GM23248 (cell line): ENCODE results near the gene WAPL. TPM values are rescaled to one million over a fixed set of nuclear protein-coding genes. Genes with fewer than 3 reads are reported as not detected.

ENCODE experiments used
- DNase-seq: peaks from one replicate; pipeline ENCODE4 v3.0.0-alpha.2; 2015
- H2AFZ ChIP-seq: fragments of 200-600 bp; sonication (generic); 2 replicates; pipeline ENCODE4 v1.6.1; 2016; ENCODE audit warnings: antibody characterized with exemption
- H3F3A ChIP-seq: fragments of 200-600 bp; sonication (generic); 2 replicates; pipeline ENCODE4 v1.6.1; 2016; ENCODE audit warnings: mild to moderate bottlenecking, antibody characterized with exemption, mixed run types; ENCODE audit not compliant: insufficient read depth
- H3K27ac ChIP-seq: fragments of 200-600 bp; sonication (generic); 2 replicates; pipeline ENCODE4 v1.5.1; 2016; ENCODE audit warnings: mild to moderate bottlenecking
- H3K27me3 ChIP-seq: fragments of 200-600 bp; sonication (generic); replicated peaks from 2 replicates; pipeline ENCODE4 v1.6.1; 2016; ENCODE audit warnings: mild to moderate bottlenecking; ENCODE audit not compliant: insufficient read depth
- H3K36me3 ChIP-seq: fragments of 200-600 bp; sonication (generic); 2 replicates; pipeline ENCODE4 v1.6.1; 2016; ENCODE audit warnings: low read depth, mild to moderate bottlenecking
- H3K4me1 ChIP-seq: fragments of 200-600 bp; sonication (generic); 2 replicates; pipeline ENCODE4 v1.6.1; 2016; ENCODE audit warnings: mild to moderate bottlenecking; ENCODE audit not compliant: insufficient read depth
- H3K4me2 ChIP-seq: fragments of 200-600 bp; sonication (generic); one replicate; pipeline ENCODE4 v1.6.1; 2016; ENCODE audit warnings: mild to moderate bottlenecking; ENCODE audit not compliant: unreplicated experiment
- H3K4me3 ChIP-seq: fragments of 200-600 bp; sonication (generic); 2 replicates; pipeline ENCODE4 v1.5.1; 2016; ENCODE audit warnings: mild to moderate bottlenecking
- H3K79me2 ChIP-seq: fragments of 200-600 bp; sonication (generic); 2 replicates; pipeline ENCODE4 v1.6.1; 2016; ENCODE audit warnings: mild to moderate bottlenecking; ENCODE audit not compliant: insufficient read depth
- H3K9ac ChIP-seq: fragments of 200-600 bp; sonication (generic); 2 replicates; pipeline ENCODE4 v1.6.1; 2016; ENCODE audit warnings: mild to moderate bottlenecking
- H3K9me2 ChIP-seq: fragments of 200-600 bp; sonication (generic); 2 replicates; pipeline ENCODE4 v1.6.1; 2016; ENCODE audit warnings: mixed run types, mild to moderate bottlenecking, moderate library complexity; ENCODE audit not compliant: insufficient read depth
- H3K9me3 ChIP-seq: fragments of 200-600 bp; sonication (generic); one replicate; pipeline ENCODE4 v1.6.1; 2017; ENCODE audit warnings: low read depth
- H4K20me1 ChIP-seq: fragments of 200-600 bp; sonication (generic); 2 replicates; pipeline ENCODE4 v1.6.0; 2016; ENCODE audit not compliant: insufficient read depth
- EZH2 ChIP-seq: fragments of 200-600 bp; sonication (generic); IDR thresholded peaks from 2 replicates; pipeline ENCODE4 v1.6.1; 2018; ENCODE audit warnings: antibody characterized with exemption, mild to moderate bottlenecking; ENCODE audit not compliant: insufficient read depth, poor library complexity, severe bottlenecking
- EZH2phosphoT487 ChIP-seq: fragments of 200-600 bp; sonication (generic); IDR thresholded peaks from 2 replicates; pipeline ENCODE4 v1.6.1; 2018; ENCODE audit warnings: antibody characterized with exemption, moderate library complexity, mild to moderate bottlenecking, low read depth; ENCODE audit not compliant: insufficient read depth
- WGBS, 2 experiments: methylation state at CpG; one replicate each; pipeline ENCODE4 v1.1.6; 2015 to 2017; ENCODE audit warnings: low lambda C conversion rate in 2 of 2, low coverage in 1 of 2; ENCODE audit errors: missing lambda C conversion rate in 2 of 2; 5-methylcytosine and 5-hydroxymethylcytosine counted together
- in situ Hi-C: fragments of 300-500 bp; cut with MboI; formaldehyde crosslinking; loops from 2 replicates; pipeline ENCODE4 v1.15.0; 2020
- polyA plus RNA-seq: library from polyadenylated mRNA; unstranded; fragments of >200 nt; fragmentation: Nextera tagmentation; extraction: Ambion mirVana; gene quantifications from 2 replicates; pipeline ENCODE4 v1.2.1, GENCODE V29; 2016
- total RNA-seq: library from RNA; depleted of rRNA; stranded (reverse); fragments of >200 nt; shearing (Covaris generic); gene quantifications from 2 replicates; pipeline ENCODE4 v1.2.3, GENCODE V29; 2014

The WAPL gene
- total and polyA plus RNA-seq, 2 experiments from 2014 or later: 17.1 to 28.3 TPM

GRCh38 chr10:86410542-86411124, 111.0 kb downstream of the WAPL start:
- in situ Hi-C loops: no loop called here
- no peak for TF ChIP-seq EZH2
- TF ChIP-seq EZH2phosphoT487: no peak
- Histone ChIP-seq H3K27me3 (no peaks in the 10 kb centered on the region), H3K4me3 (no peak overlapping the region), H3K9me2 (no peaks in the 10 kb centered on the region), H3K79me2 (no peaks in the 10 kb centered on the region), H3K27ac (peak overlapping the region; percentile 81), H3K4me2 (peak overlapping the region; percentile 42), H3K36me3 (no peaks in the 10 kb centered on the region), H4K20me1 (no peaks in the 10 kb centered on the region), H3F3A (peaks cover 30% of the 10 kb centered on the region), H3K4me1 (peaks cover 29% of the 10 kb centered on the region), H2AFZ (peak overlapping the region; percentile 62), H3K9me3 (no peaks in the 10 kb centered on the region), H3K9ac (peak overlapping the region; percentile 45)
- DNase-seq: peak; percentile 72
- WGBS, 2 experiments: 52 to 57% methylated on average over 4 of the region's 4 CpGs

DNA sequence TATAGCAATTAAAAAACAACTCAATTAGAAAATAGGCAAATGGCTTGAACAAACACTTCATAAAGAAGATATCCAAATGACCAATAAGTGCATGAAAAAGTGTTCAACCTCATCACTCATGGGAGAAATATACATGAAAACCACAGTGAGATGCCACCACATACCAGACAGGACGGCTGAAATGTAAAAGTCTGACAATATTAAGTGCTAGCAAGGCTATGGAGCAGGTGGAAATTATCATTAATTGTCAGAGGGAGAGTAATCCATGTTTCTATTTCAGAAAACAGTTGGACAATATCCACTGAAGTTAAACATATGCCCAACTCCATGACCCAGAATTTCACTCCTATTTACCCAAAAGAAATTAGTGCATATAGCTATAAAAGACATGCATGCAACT, 112.4 kb downstream of the WAPL start:
- no peak for TF ChIP-seq EZH2phosphoT487
- no peak for TF ChIP-seq EZH2
- in situ Hi-C loops: no loop called here
- no peak for DNase-seq
- Histone ChIP-seq H4K20me1 (no peaks in the 10 kb centered on the region), H3K27ac (no peak overlapping the region), H3K79me2 (no peaks in the 10 kb centered on the region), H3F3A (peaks cover 30% of the 10 kb centered on the region), H2AFZ (no peak overlapping the region), H3K4me1 (peaks cover 29% of the 10 kb centered on the region), H3K9me3 (no peaks in the 10 kb centered on the region), H3K9ac (no peak overlapping the region), H3K4me2 (no peak overlapping the region), H3K9me2 (no peaks in the 10 kb centered on the region), H3K27me3 (no peaks in the 10 kb centered on the region), H3K4me3 (no peak overlapping the region), H3K36me3 (no peaks in the 10 kb centered on the region)
- 23 to 35% methylated on average over 1 of the region's 1 CpG for WGBS, 2 experiments

DNA sequence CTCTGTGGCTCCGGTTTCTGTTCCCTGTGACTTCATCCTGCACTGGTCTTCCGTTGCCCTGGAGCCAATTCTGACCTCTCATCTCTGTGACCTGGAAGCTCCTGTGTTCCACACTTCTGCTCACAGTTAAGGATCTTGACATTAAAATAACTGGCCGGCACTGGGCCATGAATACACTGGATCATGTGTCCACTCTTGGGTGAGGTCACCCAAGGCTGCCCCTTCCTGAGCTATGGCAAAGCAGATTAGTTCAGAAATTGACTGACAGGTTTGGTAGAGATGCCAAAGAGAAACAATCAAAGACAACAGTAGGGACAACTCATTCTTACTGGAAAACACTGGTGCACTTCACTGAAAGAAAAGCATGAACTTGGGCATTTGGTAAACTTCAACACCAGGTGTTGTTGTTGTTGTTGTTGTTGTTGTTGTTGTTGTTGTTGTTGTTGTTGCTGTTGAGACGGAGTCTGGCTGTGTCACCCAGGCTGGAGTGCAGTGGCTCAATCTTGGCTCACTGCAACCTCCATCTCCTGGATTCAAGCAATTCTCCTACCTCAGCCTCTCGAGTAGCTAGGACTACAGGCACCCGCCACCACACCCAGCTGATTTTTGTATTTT, 118.3 kb downstream of the WAPL start:
- Histone ChIP-seq H3K9me3 (no peaks in the 10 kb centered on the region), H3K79me2 (no peaks in the 10 kb centered on the region), H2AFZ (0 out of 2 replicates have a peak overlapping the region, but pooled peaks have one; percentile 93), H4K20me1 (no peaks in the 10 kb centered on the region), H3K9me2 (no peaks in the 10 kb centered on the region), H3K27ac (no peak overlapping the region), H3K36me3 (no peaks in the 10 kb centered on the region), H3K4me3 (no peak overlapping the region), H3K27me3 (no peaks in the 10 kb centered on the region), H3K4me2 (no peak overlapping the region), H3F3A (peaks cover 7% of the 10 kb centered on the region; the same call in 1 of the 2 replicates), H3K9ac (no peak overlapping the region), H3K4me1 (peaks cover 14% of the 10 kb centered on the region)
- no peak for DNase-seq
- TF ChIP-seq EZH2phosphoT487: no peak
- TF ChIP-seq EZH2: no peak
- in situ Hi-C loops: no loop called here
- 66 to 76% methylated on average over 6 of the region's 6 CpGs for whole genome bisulfite sequencing, 2 experiments

DNA sequence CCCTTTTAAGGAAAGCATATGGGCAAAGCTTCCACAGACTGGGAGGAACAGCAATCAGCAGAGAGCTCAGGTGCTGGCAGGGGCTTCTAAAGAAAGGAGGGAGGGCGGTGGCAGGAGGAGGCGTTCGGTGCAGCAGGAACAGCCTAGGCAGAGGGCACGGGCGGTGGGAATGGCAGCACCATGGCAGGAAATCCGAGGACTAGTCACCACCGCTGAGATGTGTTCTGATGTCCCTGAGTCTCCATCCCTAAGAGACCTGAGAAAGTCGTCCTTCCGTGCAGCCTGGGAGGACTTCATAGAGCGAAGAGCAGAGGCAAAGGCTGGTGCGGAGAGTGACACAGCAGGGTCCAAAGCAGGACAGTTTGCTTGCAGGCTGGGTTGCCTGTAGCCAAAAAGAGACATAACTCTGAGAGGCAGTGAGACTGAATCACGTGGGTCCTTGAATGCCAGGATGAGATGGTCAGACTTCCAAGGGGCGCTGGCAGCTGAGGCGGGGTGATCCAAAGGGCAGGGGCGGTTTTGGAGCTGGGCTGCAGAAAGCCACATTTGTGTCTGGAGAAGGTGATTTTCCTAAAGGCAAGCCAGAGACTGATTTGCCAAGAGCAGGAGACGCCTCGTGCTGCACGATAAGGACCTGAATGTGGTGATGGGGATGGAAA, 119.2 kb downstream of the WAPL start:
- Histone ChIP-seq H3K36me3 (no peaks in the 10 kb centered on the region), H3K9ac (no peak overlapping the region), H4K20me1 (no peaks in the 10 kb centered on the region), H3K4me1 (peaks cover 14% of the 10 kb centered on the region), H3K27ac (no peak overlapping the region), H3K4me3 (peak overlapping the region; percentile 43), H3K9me2 (no peaks in the 10 kb centered on the region), H3K4me2 (peak overlapping the region; percentile 82), H3F3A (peaks cover 7% of the 10 kb centered on the region; the same call in 1 of the 2 replicates), H3K9me3 (no peaks in the 10 kb centered on the region), H2AFZ (peak overlapping the region; percentile 93), H3K79me2 (no peaks in the 10 kb centered on the region), H3K27me3 (no peaks in the 10 kb centered on the region)
- in situ Hi-C loops: no loop called here
- 12 to 13% methylated on average over 18 of the region's 18 CpGs for WGBS, 2 experiments
- TF ChIP-seq EZH2 (no peak), EZH2phosphoT487 (no peak)
- DNase-seq: peak; percentile 67
